Astrocyte of the spinal cord (primary cell): ENCODE data around the gene DPP9.

Experiments used
- DNase-seq: peaks from one replicate; pipeline ENCODE4 v3.0.0; 2011; ENCODE audit warnings: low read depth, low spot score
- H3K4me3 ChIP-seq: 2 replicates; pipeline ENCODE4 v1.5.1; 2011; ENCODE audit warnings: low read depth, mild to moderate bottlenecking, low read length, moderate library complexity
- in situ Hi-C: cut with HindIII; loops from 2 replicates; pipeline ENCODE4 v1.10.0; 2017; ENCODE audit warnings: low sequenced_read_pairs
- TF ChIP-seq, protein P1 (sequence below): IDR thresholded peaks from 2 replicates; pipeline ENCODE4 v1.5.1; 2012; ENCODE audit warnings: low read depth, mild to moderate bottlenecking, low read length, inconsistent platforms

DPP9 gene

DNA sequence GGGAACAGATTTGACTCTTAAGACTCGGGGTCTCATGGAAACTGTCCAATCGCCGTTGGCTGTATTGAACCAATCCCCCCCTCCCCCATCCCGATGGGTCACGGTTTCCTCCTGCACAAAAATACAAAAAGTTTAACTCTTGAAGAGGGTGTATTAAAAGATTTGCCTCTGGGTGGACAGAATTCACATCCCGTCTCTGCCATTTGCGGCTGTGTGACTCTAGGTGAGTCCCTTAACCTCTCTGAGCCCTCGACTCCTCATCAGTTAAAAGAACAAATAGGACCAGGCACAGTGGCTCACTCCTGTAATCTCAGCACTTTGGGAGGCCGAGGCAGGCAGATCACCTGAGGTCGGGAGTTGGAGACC, 36.6 kb upstream of the DPP9 start:
- no peak for DNase-seq
- TF ChIP-seq, protein P1, sequence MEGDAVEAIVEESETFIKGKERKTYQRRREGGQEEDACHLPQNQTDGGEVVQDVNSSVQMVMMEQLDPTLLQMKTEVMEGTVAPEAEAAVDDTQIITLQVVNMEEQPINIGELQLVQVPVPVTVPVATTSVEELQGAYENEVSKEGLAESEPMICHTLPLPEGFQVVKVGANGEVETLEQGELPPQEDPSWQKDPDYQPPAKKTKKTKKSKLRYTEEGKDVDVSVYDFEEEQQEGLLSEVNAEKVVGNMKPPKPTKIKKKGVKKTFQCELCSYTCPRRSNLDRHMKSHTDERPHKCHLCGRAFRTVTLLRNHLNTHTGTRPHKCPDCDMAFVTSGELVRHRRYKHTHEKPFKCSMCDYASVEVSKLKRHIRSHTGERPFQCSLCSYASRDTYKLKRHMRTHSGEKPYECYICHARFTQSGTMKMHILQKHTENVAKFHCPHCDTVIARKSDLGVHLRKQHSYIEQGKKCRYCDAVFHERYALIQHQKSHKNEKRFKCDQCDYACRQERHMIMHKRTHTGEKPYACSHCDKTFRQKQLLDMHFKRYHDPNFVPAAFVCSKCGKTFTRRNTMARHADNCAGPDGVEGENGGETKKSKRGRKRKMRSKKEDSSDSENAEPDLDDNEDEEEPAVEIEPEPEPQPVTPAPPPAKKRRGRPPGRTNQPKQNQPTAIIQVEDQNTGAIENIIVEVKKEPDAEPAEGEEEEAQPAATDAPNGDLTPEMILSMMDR, result no peak
- no peak overlapping the region for H3K4me3 ChIP-seq
- in situ Hi-C loops, result no loop called here

DNA sequence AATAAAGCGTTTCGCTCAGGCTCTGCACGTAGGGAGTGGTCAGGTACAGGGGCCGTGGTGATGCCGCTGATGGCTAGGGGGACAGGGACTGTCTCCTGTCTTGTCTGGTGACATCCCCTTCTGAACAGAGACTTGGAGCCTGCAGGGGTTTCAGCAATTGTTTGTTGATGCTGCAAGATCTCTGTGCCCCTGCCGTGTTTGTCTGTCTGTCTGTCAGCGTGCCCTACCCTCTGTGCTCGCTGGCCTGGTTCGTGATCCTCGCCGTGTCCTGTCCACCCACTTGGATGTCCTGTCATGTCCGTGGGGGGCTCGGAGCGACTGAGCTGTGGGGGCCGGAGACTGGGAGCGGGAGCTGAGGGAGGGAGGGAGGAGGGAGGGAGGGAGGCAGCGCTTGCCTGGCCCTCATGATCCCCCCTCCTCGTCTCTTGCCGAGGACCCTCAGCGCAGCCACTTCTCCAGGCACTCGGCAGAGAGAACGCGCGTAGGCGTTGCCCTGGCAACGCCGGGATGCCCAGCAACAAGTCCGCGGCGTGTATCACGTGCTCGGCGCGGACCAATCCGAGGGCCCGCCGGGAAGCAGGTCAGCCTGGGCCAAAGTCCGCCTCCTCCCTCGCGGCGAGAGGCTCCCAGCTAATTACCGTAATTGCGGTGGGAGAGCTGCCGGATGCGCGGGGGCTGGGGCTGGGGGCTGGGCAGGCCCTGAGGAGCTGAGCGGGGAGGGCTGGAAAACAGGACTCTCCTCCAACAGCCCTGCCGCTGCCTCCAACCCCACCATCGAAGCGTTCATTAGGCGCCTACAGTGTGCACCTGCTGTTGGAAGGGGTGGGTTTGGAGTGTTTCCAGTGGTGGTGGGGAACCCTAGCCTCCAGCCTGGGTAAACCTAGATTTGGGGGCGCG, 36.0 kb upstream of the DPP9 start:
- TF ChIP-seq, protein P1, result no peak
- H3K4me3 ChIP-seq, result peak overlapping the region; percentile 23
- DNase-seq, result peak; percentile 85
- in situ Hi-C loops, result no loop called here

DNA sequence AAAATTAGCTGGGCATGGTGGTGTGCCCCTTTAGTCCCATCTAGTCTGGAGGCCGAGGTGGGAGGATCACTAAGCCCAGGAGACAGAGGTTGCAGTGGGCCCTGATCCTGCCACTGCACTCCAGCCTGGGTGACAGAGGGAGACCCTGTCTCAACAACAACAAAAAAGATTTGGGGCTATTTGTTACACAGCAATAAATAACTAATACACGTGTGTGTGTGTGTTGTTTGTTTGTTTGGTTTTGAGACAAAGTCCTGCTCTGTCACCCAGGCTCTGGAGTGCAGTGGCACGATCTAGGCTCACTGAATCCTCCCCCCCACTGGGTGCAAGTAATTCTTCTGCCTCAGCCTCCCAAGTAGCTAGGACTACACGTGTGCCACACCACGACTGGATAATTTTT, 35.0 kb upstream of the DPP9 start:
- TF ChIP-seq, protein P1, result no peak
- no peak for DNase-seq
- in situ Hi-C loops, result no loop called here
- H3K4me3 ChIP-seq, result no peak overlapping the region

DNA sequence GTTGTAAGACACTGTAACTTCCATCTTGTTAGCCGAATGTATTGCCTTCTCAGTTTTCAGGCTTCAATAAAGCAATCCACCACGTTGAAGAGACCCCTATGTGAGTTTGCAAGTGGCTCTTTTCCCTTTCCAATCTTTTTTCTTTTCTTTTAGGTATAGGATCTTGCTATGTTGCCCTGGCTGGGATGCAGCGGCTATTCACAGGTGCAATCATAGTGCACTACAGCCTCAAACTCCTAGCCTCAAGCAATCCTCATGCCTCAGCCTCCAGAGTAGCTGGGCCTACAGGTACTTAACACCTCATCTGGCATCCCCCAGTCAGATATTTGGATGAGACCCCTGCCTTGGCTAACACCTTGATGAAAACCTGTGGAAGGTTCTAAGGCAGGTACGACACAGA, 34.4 kb upstream of the DPP9 start:
- in situ Hi-C loops, result no loop called here
- no peak for DNase-seq
- H3K4me3 ChIP-seq, result no peak overlapping the region
- TF ChIP-seq, protein P1, result no peak

DNA sequence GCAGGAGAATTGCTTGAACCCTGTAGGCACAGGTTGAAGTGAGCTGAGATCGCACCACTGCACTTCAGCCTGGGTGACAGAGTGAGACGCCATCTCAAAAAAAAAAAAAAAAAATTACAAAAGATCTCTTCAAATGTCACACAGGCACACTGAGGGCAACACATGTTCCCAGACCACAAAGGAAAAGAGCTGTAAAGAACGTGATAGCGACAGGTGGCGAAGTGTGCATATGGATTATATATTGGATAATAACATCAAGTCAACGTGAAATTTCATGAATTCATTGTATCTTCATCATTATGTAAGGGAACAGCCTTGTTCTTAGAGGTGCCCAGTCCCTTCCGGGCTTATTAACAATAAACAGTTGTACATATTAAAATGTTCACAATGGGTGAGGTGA, 31.8 kb upstream of the DPP9 start:
- DNase-seq, result no peak
- in situ Hi-C loops, result no loop called here
- TF ChIP-seq, protein P1, result no peak
- no peak overlapping the region for H3K4me3 ChIP-seq

DNA sequence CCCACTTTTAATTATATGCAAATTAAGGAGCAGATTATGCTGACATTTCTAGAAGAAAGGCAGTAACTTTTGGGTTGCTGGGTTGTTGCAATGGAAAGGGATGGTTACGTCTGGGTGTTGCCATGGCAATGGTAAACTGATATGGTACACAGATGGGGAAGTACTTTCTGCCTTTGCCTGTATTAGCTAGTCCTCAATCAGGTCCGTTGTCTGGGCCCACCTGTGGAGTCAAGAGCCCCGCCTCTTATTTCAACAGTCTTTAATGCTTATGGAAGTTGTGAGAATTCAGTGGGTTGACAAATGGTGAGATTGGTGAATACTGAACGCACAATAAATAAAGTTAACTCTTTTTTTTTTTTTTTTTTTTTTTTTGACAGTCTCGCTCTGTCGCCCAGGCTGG, 30.6 kb upstream of the DPP9 start:
- in situ Hi-C loops, result no loop called here
- H3K4me3 ChIP-seq, result no peak overlapping the region
- TF ChIP-seq, protein P1, result no peak
- no peak for DNase-seq
